Measurements from ENCODE around the gene TCF21. TPM values are rescaled to one million over a fixed set of nuclear protein-coding genes. Genes with fewer than 3 reads are reported as not detected.
A peak's percentile ranks its signal among the peaks of the same experiment; 100 is the strongest.

Gene TCF21
- total RNA-seq, 1 donor from 2014 or later = not detected

DNA sequence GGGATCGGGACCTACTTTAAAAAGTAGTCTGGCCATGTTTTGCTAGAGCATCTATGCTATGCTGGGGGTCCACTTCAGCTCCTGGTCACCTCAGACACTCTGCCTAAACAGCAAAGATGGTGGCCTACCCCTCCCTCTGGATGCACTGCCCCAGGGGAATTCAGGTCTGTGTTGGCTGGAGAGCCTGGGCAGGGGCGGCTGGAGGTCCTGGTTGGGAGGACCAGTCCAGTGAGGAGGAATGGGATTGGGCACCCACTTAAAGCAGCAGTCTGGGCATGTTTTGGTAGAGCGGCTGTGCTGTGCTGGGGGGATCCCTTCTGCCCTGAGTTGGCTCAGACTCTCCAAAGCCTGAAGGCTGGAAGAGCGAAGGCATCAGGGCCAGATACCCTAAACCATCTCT, 23.2 kb upstream of the TCF21 start:
- H3K9me3 Mint-ChIP-seq = peaks cover 17% of the 10 kb centered on the region
- H3K4me1 Mint-ChIP-seq (ENCODE audit: low read depth) = no peaks in the 10 kb centered on the region
- no peak overlapping the region for H3K4me3 Mint-ChIP-seq (ENCODE audit: low read depth)
- H3K27ac Mint-ChIP-seq = no peak overlapping the region
- intact Hi-C loops (cut with micrococcal nuclease) = no loop called here
- no peak for DNase-seq (ENCODE audit: low spot score)
- peaks cover 4% of the 10 kb centered on the region for H3K27me3 Mint-ChIP-seq (ENCODE audit: low read depth)
- no peaks in the 10 kb centered on the region for H3K36me3 Mint-ChIP-seq (ENCODE audit: low read depth)

DNA sequence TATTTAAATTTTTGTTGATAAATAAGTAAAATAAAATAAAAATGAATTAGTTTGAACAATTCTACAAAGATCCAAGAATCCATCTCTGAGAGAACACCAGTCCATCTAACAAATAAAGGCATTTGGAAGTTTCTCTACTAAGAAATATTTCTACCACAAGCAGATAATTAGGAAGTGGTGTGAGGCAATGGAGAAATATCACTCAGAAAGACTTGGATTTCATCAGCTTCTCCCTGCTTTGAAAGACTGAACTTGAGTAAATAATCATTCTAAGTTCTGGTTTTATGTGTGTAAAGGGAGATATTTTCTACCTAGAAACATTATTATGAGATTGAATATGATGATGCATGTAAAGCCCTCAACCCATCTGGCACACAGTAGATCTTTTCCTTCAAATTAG, 17.8 kb upstream of the TCF21 start:
- Mint-ChIP-seq H3K9me3 (no peaks in the 10 kb centered on the region), H3K36me3 (ENCODE audit: low read depth) (no peaks in the 10 kb centered on the region), H3K27ac (no peak overlapping the region), H3K27me3 (ENCODE audit: low read depth) (peaks cover 13% of the 10 kb centered on the region), H3K4me1 (ENCODE audit: low read depth) (no peaks in the 10 kb centered on the region), H3K4me3 (ENCODE audit: low read depth) (no peak overlapping the region)
- no peak for DNase-seq (ENCODE audit: low spot score)
- intact Hi-C loops (cut with micrococcal nuclease) = no loop called here

DNA sequence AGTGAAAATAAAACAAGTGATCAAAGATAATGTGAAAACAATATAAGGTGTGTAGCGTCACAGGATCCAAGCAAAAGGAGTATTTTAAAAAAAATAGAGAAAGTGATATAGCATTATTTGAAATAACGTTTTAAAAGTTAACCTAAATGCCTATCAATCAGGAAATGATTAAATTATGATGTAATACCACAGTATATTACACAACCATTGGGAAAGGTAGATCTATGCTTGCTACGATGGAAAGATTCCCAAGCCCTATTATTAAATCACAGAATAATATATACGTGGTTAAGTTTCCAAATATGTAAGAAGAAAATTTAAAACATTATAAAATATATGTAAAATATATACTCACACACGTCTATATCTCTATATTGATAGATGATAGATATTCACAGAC, 15.4 kb upstream of the TCF21 start:
- peaks cover 19% of the 10 kb centered on the region for H3K27me3 Mint-ChIP-seq (ENCODE audit: low read depth)
- DNase-seq (ENCODE audit: low spot score) = no peak
- H3K27ac Mint-ChIP-seq = no peak overlapping the region
- intact Hi-C loops (cut with micrococcal nuclease) = no loop called here
- no peak overlapping the region for H3K4me3 Mint-ChIP-seq (ENCODE audit: low read depth)
- no peaks in the 10 kb centered on the region for H3K4me1 Mint-ChIP-seq (ENCODE audit: low read depth)
- no peaks in the 10 kb centered on the region for H3K36me3 Mint-ChIP-seq (ENCODE audit: low read depth)
- H3K9me3 Mint-ChIP-seq = no peaks in the 10 kb centered on the region

DNA sequence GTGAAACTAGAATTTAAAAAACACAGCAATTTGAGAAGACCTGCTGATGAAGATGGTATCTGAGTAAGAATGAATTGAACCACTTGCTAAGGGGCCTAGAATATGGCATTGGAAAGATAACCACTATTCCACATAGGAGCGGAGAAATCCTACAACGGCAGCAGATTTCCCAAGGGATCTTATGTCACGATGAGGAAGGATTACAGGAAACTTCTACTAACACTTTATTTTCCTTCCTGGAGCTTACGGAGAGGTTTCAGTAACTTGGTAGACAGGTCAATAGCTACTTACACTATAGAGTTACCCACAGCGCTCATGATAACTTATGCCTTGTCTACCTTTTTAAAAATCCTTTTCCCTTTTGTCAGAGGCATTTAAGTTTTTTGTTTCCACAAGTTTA, 11.8 kb upstream of the TCF21 start:
- Mint-ChIP-seq H3K9me3 (no peaks in the 10 kb centered on the region), H3K27ac (no peak overlapping the region), H3K36me3 (ENCODE audit: low read depth) (no peaks in the 10 kb centered on the region), H3K4me1 (ENCODE audit: low read depth) (no peaks in the 10 kb centered on the region), H3K4me3 (ENCODE audit: low read depth) (no peak overlapping the region), H3K27me3 (ENCODE audit: low read depth) (peaks cover 23% of the 10 kb centered on the region)
- no peak for DNase-seq (ENCODE audit: low spot score)
- intact Hi-C loops (cut with micrococcal nuclease) = no loop called here

DNA sequence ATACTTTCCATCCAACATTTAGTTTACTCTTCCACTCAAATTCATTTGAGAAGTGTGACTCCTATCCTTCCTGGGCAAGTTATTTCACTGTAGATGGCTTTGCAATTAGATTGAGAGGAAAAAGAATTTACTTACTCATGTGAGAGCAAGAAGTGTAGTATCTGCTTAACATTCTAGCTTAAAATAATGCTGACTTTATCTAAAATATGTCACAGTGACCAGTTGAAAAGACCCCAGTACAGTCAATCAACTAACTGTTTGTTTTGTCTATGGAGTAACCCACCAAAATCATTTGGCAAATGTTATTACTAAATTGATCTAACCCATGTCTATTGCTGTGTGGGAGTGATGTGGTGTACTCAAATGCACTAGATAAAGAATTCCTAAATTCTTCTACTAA, 8.9 kb upstream of the TCF21 start:
- H3K4me1 Mint-ChIP-seq (ENCODE audit: low read depth) = no peaks in the 10 kb centered on the region
- intact Hi-C loops (cut with micrococcal nuclease) = no loop called here
- no peaks in the 10 kb centered on the region for H3K9me3 Mint-ChIP-seq

DNA sequence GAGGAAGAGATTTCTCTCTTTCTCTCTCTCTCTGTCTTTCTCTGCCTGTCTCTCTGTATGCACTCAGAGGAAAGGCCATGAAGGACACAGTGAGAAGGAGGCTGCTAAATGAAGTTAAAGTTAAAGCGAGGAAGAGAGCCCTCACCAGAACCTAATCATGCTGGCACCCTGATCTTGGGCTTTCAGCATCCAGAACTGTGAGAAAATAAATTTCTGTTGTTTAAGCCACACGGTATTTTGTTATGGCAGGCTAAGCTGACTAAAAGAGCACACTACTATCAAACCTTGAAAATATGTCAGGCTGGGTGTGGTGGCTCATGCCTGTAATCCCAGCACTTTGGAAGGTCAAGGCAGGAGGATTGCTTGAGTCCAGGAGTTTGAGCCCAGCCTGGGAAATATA, 8.0 kb upstream of the TCF21 start:
- DNase-seq (ENCODE audit: low spot score) = no peak
- H3K36me3 Mint-ChIP-seq (ENCODE audit: low read depth) = no peaks in the 10 kb centered on the region
- H3K4me1 Mint-ChIP-seq (ENCODE audit: low read depth) = no peaks in the 10 kb centered on the region
- H3K9me3 Mint-ChIP-seq = no peaks in the 10 kb centered on the region
- H3K27ac Mint-ChIP-seq = no peak overlapping the region
- intact Hi-C loops (cut with micrococcal nuclease) = no loop called here
- H3K27me3 Mint-ChIP-seq (ENCODE audit: low read depth) = peaks cover 36% of the 10 kb centered on the region
- no peak overlapping the region for H3K4me3 Mint-ChIP-seq (ENCODE audit: low read depth)

More for the DNA sequence above, 8.9 kb upstream of the TCF21 start:
- H3K27ac Mint-ChIP-seq = no peak overlapping the region
- H3K27me3 Mint-ChIP-seq (ENCODE audit: low read depth) = peaks cover 30% of the 10 kb centered on the region
- no peak overlapping the region for H3K4me3 Mint-ChIP-seq (ENCODE audit: low read depth)
- H3K36me3 Mint-ChIP-seq (ENCODE audit: low read depth) = no peaks in the 10 kb centered on the region
- DNase-seq (ENCODE audit: low spot score) = no peak

DNA sequence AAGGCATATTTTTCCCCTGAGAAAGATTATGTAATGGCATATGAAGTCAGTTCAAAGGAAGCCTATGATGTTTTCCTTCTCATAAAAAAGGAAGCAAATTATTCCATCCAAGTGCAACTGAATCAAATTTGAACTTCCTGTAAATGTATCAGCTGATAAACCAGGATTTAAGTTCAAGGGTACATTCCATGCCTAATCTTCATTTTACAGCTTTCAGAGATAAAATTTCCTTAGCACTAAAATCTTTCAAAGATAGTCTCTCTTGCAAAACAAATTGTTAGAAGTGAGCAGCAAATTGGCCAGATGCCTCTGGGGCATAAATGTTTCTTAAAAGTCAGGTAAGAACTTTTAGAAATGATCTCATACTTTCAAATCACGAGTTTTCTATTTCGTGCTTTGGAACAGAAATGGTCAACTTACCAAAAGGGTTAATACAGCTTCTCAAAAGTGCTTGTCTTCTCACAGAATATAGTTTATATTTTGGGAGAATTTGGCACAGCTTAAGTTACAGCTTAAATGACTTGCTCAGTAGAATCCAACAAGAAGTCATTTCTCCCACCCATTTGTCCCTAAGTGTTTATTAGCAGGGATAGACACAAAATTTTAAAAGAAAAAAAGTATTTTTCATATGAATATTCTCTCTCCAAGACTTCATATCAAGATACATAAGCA, 2.7 kb upstream of the TCF21 start:
- Mint-ChIP-seq H3K9me3 (no peaks in the 10 kb centered on the region), H3K4me3 (ENCODE audit: low read depth) (no peak overlapping the region), H3K27me3 (ENCODE audit: low read depth) (peaks cover 66% of the 10 kb centered on the region), H3K27ac (no peak overlapping the region), H3K4me1 (ENCODE audit: low read depth) (peaks cover 10% of the 10 kb centered on the region), H3K36me3 (ENCODE audit: low read depth) (no peaks in the 10 kb centered on the region)
- intact Hi-C loops (cut with micrococcal nuclease) = no loop called here
- no peak for DNase-seq (ENCODE audit: low spot score)

DNA sequence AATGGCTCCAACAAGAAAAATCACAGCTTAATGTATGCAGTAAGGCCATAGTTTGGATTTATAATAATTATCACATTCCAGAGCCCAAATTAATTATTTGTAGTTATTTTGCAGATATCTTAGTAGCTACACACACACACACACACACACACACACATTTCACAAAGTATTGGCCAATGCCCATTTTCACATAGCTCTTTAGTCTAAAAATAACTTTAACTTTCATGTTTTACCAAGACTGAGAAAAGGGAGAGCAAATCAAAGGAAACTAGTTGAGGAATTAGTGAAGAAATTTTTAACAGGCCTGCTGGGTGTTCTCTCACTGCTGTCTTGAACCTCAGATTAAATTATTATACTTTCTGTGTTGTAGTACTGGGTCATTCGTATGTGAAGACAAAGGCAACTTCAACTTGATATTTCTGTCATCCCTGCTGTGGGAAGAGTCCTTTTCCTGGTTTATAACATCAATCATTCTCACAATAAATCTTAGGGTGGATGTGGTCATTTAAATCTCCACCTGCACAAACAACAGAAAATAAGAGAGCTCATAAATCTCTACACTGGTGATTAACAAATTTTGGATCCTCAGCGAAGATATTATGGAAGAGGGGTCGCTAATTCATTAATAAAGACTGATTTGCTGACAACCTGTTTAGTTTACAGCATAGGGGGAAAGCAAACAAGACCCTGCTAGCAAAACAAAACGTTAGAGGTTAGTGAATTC, 1.6 kb upstream of the TCF21 start:
- peaks cover 73% of the 10 kb centered on the region for H3K27me3 Mint-ChIP-seq (ENCODE audit: low read depth)
- no peaks in the 10 kb centered on the region for H3K9me3 Mint-ChIP-seq
- intact Hi-C loops (cut with micrococcal nuclease) = no loop called here
- H3K27ac Mint-ChIP-seq = no peak overlapping the region
- peaks cover 15% of the 10 kb centered on the region for H3K4me1 Mint-ChIP-seq (ENCODE audit: low read depth)
- H3K36me3 Mint-ChIP-seq (ENCODE audit: low read depth) = no peaks in the 10 kb centered on the region
- no peak overlapping the region for H3K4me3 Mint-ChIP-seq (ENCODE audit: low read depth)
- no peak for DNase-seq (ENCODE audit: low spot score)

DNA sequence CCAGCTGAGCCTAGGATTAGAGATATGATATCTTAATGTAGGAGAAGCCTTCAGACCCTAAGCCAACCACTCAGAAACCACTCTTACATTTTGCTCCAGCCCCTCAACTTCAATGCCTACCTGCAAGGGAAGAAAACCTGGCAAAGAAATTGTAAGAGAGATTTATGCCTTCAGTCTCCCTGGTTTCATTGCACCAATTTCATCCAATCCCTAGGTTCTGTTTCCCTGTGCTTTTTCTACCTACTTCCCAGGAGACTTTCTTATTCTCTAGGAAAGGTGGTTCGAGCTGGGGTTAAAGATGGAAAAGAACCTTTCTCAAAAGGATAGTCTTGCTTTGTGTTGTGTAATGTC, 1.1 kb upstream of the TCF21 start:
- no peaks in the 10 kb centered on the region for H3K36me3 Mint-ChIP-seq (ENCODE audit: low read depth)
- no peak overlapping the region for H3K27ac Mint-ChIP-seq
- no peak overlapping the region for H3K4me3 Mint-ChIP-seq (ENCODE audit: low read depth)
- intact Hi-C loops (cut with micrococcal nuclease) = no loop called here
- H3K9me3 Mint-ChIP-seq = no peaks in the 10 kb centered on the region
- H3K4me1 Mint-ChIP-seq (ENCODE audit: low read depth) = peaks cover 15% of the 10 kb centered on the region
- peaks cover 78% of the 10 kb centered on the region for H3K27me3 Mint-ChIP-seq (ENCODE audit: low read depth)
- no peak for DNase-seq (ENCODE audit: low spot score)

DNA sequence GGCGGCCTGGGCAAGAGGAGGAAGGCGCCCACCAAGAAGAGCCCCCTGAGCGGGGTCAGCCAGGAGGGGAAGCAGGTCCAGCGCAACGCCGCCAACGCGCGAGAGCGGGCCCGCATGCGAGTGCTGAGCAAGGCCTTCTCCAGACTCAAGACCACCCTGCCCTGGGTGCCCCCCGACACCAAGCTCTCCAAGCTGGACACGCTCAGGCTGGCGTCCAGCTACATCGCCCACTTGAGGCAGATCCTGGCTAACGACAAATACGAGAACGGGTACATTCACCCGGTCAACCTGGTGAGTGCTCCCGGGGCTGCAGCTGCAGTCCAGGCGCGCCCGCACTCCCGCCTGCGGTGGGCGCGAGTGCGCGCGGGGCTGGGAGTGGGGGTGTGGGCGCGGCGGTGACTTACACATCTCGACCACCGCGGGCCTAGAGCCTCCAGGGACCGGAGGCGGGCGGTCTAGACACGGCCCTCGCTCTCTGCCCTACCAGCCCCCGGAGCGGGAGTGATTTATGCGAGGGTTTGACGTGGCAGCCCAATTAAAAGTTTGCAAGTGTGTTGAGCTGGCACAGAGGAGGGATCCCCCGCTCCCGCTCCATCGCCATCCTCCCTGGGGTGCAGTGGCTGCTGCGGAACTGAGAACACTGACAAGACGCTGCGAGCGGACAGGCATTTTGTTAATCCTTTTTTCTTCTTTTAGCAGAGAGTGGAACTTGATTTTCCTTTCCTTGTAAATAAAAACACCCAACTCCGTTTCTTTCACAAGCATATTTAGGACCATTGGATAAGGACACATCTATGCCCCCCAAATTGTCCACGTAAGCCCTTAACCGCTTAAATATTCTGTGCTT, 867 bp downstream of the TCF21 start:
- no peak overlapping the region for H3K4me3 Mint-ChIP-seq (ENCODE audit: low read depth)
- H3K36me3 Mint-ChIP-seq (ENCODE audit: low read depth) = no peaks in the 10 kb centered on the region
- DNase-seq (ENCODE audit: low spot score) = no peak
- no peak overlapping the region for H3K27ac Mint-ChIP-seq
- H3K9me3 Mint-ChIP-seq = no peaks in the 10 kb centered on the region
- H3K27me3 Mint-ChIP-seq (ENCODE audit: low read depth) = peaks cover 86% of the 10 kb centered on the region
- intact Hi-C loops (cut with micrococcal nuclease) = no loop called here
- H3K4me1 Mint-ChIP-seq (ENCODE audit: low read depth) = peaks cover 19% of the 10 kb centered on the region

DNA sequence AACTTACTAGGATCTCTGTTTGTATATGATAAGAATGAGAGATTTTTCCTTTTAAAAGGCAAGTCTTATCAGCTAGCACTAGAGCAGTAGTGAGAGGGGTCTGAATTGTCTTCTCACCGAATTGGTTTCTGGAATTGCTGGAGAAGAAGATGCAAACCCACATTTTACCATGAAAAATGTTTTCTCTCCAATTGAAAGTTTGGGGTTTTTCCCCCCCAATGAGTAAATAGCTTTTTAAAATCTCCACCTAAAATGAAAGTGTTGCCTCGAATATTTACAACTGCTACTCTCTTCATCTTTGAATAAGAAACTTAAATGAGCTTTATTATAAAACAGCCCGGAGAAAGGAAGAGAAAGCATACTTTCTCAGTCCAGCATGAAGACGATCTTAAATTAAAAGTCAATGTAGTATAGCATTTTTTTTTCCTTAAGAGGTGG, 1.8 kb downstream of the TCF21 start:
- no peak overlapping the region for H3K27ac Mint-ChIP-seq
- no peaks in the 10 kb centered on the region for H3K9me3 Mint-ChIP-seq
- H3K36me3 Mint-ChIP-seq (ENCODE audit: low read depth) = no peaks in the 10 kb centered on the region
- H3K4me1 Mint-ChIP-seq (ENCODE audit: low read depth) = peaks cover 19% of the 10 kb centered on the region
- DNase-seq (ENCODE audit: low spot score) = no peak
- intact Hi-C loops (cut with micrococcal nuclease) = loop anchor here (1.0 kb wide), 1 partner anchor 36 kb away; no protein-coding TSS in a partner anchor
- peaks cover 90% of the 10 kb centered on the region for H3K27me3 Mint-ChIP-seq (ENCODE audit: low read depth)
- peak overlapping the region; percentile 64 for H3K4me3 Mint-ChIP-seq (ENCODE audit: low read depth)

DNA sequence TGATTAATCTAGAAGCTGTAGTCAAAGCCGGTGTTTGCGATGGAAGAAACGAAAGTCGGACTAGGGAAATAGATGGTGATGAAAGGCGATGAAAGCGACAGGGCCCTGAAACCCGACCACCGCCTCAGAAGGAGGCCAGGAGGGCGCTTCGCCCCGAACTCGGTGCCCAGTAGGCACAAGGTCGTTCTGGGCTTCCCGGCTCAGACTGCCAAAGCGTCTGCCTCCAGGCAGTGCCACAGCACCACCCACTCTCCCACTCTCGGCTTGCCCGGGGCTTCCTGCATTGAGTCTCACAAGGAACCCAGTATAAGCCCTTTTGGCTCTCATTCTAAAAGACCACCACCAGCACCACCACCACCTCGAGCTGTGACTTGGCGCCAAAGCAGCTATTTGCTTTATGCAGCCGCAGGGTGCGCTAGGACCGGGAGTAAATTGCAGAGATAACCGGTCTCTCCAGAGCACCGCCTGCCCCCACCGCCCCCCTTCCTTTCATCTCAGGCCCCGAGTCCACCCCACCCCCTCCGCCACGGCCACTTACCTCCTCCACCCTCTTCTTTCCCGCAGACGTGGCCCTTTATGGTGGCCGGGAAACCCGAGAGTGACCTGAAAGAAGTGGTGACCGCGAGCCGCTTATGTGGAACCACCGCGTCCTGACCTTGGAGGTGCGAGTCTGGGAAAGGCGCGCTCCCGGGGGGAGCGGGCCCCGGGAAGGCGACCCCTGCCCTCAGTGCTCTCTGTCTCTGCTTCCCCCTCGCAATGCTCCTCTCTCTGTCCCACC, 2.4 kb downstream of the TCF21 start:
- Mint-ChIP-seq H3K4me1 (ENCODE audit: low read depth) (peaks cover 19% of the 10 kb centered on the region), H3K36me3 (ENCODE audit: low read depth) (no peaks in the 10 kb centered on the region), H3K27me3 (ENCODE audit: low read depth) (peaks cover 87% of the 10 kb centered on the region), H3K27ac (no peak overlapping the region), H3K4me3 (ENCODE audit: low read depth) (peak overlapping the region; percentile 64), H3K9me3 (no peaks in the 10 kb centered on the region)
- intact Hi-C loops (cut with micrococcal nuclease) = loop anchor here (1.0 kb wide), 1 partner anchor 37 kb away; no protein-coding TSS in a partner anchor
- DNase-seq (ENCODE audit: low spot score) = no peak
